SH-SY5Y (cell line): Measurements from ENCODE around the gene RPL31.

Experiments used
- GATA2 ChIP-seq: IDR thresholded peaks from 2 replicates; pipeline ENCODE4 v1.6.1; 2011; ENCODE audit warnings: mild to moderate bottlenecking, low read depth, low read length
- GATA3 ChIP-seq: IDR thresholded peaks from 2 replicates; pipeline ENCODE4 v1.6.1; 2011; ENCODE audit warnings: low read depth, mild to moderate bottlenecking, low read length, moderate library complexity

DNA sequence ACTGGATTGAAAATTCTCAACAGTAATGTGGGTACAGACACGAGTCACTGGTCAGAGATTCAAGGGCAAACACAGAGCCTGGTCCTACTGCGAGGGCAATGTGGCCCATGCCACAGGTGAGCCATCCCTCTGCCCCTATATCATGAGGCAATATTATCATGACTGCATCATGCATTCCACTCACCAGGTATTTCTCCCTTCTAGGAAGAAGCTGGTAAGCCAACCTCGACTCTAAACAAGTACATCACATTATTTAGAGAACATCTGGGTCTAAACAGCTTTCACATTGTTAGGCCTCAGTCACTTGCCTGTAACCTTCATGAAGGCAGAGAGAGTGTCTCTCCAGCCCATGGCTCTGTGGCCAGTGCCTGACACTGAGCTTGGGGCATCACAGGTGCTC, 14.6 kb upstream of the RPL31 start:
- TF ChIP-seq GATA2: no peak
- TF ChIP-seq GATA3: no peak
